Left cardiac atrium (tissue), 4 donors: ENCODE measurements around the gene HMOX2. TPM values are rescaled to one million over a fixed set of nuclear protein-coding genes. Genes with fewer than 3 reads are reported as not detected.

ENCODE experiments used
- ATAC-seq, 2 donors: fragments of 200-7000 bp; cut with Tn5 transposase; one replicate each; pipeline ENCODE4 v1.9.1; 2020; ENCODE audit warnings: mild to moderate bottlenecking in 2 of 2, moderate library complexity in 2 of 2
- DNase-seq: peaks from one replicate; pipeline ENCODE4 v3.0.0-alpha.2; 2020
- intact Hi-C, 2 donors: fragments of 100-400 bp; cut with DNase I; formaldehyde crosslinking; loops; one replicate each; pipeline versions ENCODE4 v1.14.1 to v1.15.1; 2022 to 2023
- total RNA-seq, 2 donors: library from RNA; stranded (reverse); fragmentation: NEBNext Ultra II Directional; extraction: Animal tissue kit (Norgen Biotek cat#: 25700); gene quantifications; one replicate each; pipeline ENCODE4 v1.2.1, GENCODE V29; 2021
- donor health status: DM: no; HTN: yes; CAD: no.
- donor health status: DM: no; HTN: yes; CAD: no; lungs with severe emphysema.
- donor health status: DM: yes; HTN: yes; CAD: no.
- donor health status: Dilated cardiomyopathy.

The HMOX2 gene
- total RNA-seq, 2 donors from 2014 or later, result 65.3 to 92.0 TPM

DNA sequence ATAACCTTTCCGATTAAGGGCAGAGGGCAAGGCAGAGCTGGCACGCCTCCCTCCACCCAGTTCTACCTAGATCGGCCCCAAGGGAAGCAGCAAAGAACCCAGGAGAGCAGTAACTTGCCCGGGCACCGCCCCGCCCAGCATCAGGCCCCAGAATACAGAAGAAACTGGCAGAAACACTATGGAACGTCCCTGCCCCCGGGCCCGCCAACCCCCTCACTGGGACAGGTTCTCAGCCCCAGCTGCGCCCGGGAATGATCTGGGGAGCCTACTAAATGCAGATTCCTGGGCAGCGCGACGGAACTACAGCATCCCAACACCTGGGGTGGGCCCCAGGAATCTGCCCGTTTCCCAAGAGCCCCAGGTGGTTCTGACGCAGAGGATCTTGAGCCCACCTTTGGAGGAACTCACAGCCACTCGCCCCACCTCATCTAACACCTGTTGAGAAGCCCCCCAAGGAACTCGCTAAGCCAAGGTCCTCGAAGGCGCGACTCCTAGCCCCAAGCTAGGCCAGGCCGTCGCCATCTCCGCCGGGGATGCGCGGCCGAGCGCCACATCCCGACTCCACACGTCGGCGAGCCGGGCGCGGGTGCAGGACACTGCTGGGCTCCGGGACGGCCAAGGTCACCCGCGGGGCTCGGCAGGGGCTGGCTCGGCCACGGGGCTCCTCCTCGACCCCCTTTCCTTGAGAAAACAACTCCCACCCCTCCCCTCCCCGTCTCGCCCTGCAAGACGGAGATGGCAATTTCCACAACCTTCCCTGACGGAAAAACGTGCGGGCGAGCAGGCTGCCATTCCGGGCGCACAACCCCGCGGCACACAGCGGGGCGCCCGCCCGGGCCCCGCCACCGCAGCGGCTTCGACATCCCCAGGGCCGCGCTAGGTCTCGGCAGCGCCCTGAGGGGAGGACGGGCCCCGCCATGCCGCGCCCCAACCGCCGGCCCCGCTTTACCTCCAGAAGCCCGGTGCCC is 61.5 kb downstream of the HMOX2 start:
- intact Hi-C loops, result no loop called here

DNA sequence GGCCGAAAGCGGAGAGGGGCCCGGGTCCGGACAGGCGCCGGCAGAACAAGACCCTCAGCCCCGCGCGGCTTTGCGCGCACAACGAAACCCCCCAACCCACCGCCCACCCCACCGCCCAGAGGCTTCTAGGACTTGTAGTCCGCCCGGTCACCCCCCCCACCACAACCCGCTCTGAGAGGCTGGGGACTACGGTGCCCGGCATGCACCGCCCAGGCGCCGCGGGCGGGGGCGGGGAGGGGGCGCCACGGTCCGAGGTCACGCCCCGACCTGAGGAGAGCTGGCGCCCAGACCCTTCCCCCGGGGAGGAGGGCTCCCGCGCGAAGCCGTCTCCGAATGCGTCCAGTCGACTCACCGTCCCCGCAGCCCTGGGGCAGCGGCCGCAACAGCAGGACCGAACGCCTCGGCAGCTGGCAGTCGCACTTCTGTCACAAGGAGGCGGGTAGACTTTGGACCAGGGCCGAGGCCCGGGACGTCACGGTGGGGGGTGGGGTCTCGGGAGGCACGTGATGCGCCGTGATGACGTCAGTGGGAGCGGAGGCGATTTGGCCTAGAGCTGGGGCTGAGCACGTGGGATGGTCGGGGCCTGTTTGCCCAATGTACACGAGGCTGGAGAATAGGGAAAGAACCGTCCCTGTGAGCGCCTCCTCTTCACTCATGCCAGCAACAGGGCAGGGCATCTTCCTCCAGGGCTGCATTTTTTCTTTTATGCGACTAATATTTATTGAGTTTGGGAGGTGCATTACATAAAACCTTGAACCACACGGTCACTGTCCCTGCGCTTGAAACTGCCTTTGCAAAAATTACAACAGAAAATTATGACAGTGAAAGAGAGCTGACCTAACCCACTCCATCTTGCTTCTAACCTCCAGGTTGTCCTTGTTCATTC is 62.4 kb downstream of the HMOX2 start, which contains the start of gene CDIP1:
Gene CDIP1 (minus strand): TSS at position 424 of the 886 bp plus-strand sequence. CDS start 24,643 bp downstream, outside the sequence.
- intact Hi-C loops, result no loop called here
- ATAC-seq, result peak; percentile 97
- DNase-seq, result peak; percentile 99

More for the DNA sequence above, 61.5 kb downstream of the HMOX2 start:
- peak; percentile 41 to 67 for ATAC-seq
- DNase-seq, result peak; percentile 46

DNA sequence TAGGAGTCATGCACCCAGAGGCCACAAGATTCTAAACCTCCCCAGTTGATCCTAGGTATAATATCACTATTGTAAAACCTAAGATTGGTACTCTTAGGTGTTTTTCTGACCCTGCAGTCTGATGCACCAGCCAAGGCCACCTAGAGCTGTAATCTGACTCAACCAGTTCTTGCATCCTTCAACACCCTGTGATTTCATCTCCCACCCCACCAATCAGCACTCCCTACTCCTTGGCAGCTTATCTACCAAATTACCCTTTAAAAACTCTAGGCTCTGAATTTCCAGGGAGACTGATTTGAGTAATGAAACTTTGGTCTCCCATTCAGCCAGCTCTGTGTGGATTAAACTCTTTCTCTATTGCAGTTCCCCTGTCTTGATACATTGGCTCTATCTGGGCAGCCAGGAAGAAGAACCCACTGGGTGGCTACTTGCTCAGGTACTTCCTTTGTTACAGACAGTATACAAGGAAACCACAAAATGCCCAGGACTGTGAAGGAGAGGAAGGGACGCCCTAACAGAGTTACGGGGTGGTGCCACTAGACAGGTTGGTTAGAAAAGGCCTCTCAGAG is 63.6 kb downstream of the HMOX2 start:
- ATAC-seq, result no peak
- DNase-seq, result no peak
- intact Hi-C loops, result no loop called here

DNA sequence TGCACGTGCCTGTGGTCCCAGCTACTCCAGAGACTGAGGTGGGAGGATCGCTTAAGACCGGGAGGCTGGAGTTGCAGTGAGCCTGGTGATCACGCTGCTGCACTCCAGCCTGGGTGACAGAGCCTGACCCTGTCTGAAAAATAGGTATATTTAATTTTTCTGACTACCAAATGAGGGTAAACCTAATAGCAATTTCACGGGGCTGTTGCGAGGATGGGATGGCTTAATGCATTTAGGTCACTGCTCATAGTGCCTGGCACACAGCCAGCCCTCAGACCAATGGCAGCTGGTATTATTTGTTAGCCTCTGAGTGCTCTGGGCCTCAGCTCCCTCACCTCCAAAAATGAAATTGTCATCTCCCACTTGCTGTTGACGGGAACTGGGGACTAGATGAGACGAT is 68.3 kb downstream of the HMOX2 start:
- ATAC-seq, result no peak
- intact Hi-C loops, result no loop called here

GRCh38 chr16:4548124-4548523 is 71.9 kb downstream of the HMOX2 start:
- DNase-seq, result no peak
- intact Hi-C loops, result loop anchor here (5.0 kb wide), 2 partner anchors 36 to 41 kb away; no protein-coding TSS in a partner anchor
- no peak for ATAC-seq

More for the DNA sequence above, 68.3 kb downstream of the HMOX2 start:
- DNase-seq, result no peak

GRCh38 chr16:4550591-4550990 is 74.4 kb downstream of the HMOX2 start:
- no peak for DNase-seq
- ATAC-seq, result no peak
- intact Hi-C loops, result no loop called here

GRCh38 chr16:4552541-4552940 is 76.3 kb downstream of the HMOX2 start:
- intact Hi-C loops, result no loop called here
- DNase-seq (no peak), ATAC-seq (no peak)

GRCh38 chr16:4556112-4556511 is 79.9 kb downstream of the HMOX2 start, which contains the start of gene C16orf96:
C16orf96 (plus strand) TSS chr16:4556340; CDS start chr16:4556490, 150 bp downstream.
- DNase-seq (no peak), ATAC-seq (no peak)
- intact Hi-C loops, result no loop called here

GRCh38 chr16:4556580-4556979 is 80.4 kb downstream of the HMOX2 start:
- ATAC-seq, result no peak
- DNase-seq, result no peak
- intact Hi-C loops, result no loop called here

DNA sequence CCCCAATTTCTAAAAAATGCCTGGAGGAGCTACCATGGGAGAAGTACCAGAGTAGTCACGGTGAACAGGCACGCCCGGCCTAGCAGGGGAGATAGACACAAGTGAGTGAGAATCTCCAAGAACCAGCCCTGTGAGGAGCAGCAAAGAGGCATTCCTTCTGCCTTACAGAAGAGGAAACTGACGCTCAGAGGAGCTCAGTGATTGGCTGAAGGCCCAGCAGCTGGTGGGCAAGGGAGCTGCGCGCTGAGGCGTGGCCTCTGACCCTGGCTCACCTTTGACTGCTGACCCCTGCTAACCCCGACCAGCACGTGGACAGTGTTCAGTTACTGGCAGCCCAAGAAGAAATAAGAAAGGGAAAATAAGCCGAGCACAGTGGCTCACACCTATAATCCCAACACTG is 81.8 kb downstream of the HMOX2 start:
- no peak for DNase-seq
- intact Hi-C loops, result no loop called here
- ATAC-seq, result no peak

Other genes with a start within 250 kb of the HMOX2 start
- 100 to 1,000 TPM; 302 to 359 TPM for gene SRL, start 234.3 kb upstream of the HMOX2 start, total RNA-seq
- 1 to 10 TPM; 3.7 to 4.2 TPM for gene TFAP4, start 203.4 kb upstream of the HMOX2 start, total RNA-seq
- 10 to 100 TPM; 23.9 to 29.2 TPM for gene GLIS2, start 160.3 kb upstream of the HMOX2 start, total RNA-seq
- 10 to 100 TPM; 51.0 to 64.3 TPM for gene PAM16, start 125.1 kb upstream of the HMOX2 start, total RNA-seq
- 10 to 100 TPM; 10.6 to 20.0 TPM for gene VASN, start 104.5 kb upstream of the HMOX2 start, total RNA-seq
- 10 to 100 TPM; 15.6 to 19.5 TPM for gene CORO7, start 59.8 kb upstream of the HMOX2 start, total RNA-seq
- 10 to 100 TPM; 44.6 to 48.3 TPM for gene DNAJA3, start 50.5 kb upstream of the HMOX2 start, total RNA-seq
- gene NMRAL1, start 1.8 kb upstream of the HMOX2 start, total RNA-seq, result 10 to 100 TPM; 16.8 to 17.2 TPM
- gene CDIP1, start 62.4 kb downstream of the HMOX2 start, total RNA-seq, result 10 to 100 TPM; 34.1 to 42.9 TPM
- under 1 TPM in 1 of 2 donors, not detected in 1; 0.10 TPM for gene C16orf96, start 79.9 kb downstream of the HMOX2 start, total RNA-seq
- 10 to 100 TPM; 19.6 to 20.0 TPM for gene UBALD1, start 138.5 kb downstream of the HMOX2 start, total RNA-seq
- 10 to 100 TPM; 33.1 to 44.6 TPM for gene MGRN1, start 148.4 kb downstream of the HMOX2 start, total RNA-seq
- 10 to 100 TPM; 39.1 to 41.0 TPM for gene NUDT16L1, start 217.2 kb downstream of the HMOX2 start, total RNA-seq